C4-2B (cell line): ENCODE results near the gene FDX1.

Source experiments
- CTCF ChIP-seq: fragments of 450-650 bp; conservative IDR thresholded peaks from 2 replicates; pipeline ENCODE4 v1.5.1; 2017; ENCODE audit warnings: mild to moderate bottlenecking
- ZFX ChIP-seq: fragments of 450-650 bp; IDR thresholded peaks from 2 replicates; pipeline ENCODE4 v1.6.1; 2017

GRCh38 chr11:110447343-110447742 lies 17.6 kb downstream of the FDX1 start:
- TF ChIP-seq CTCF (no peak), ZFX (no peak)
